ENCODE data around the gene PEBP1.

Gene PEBP1

DNA sequence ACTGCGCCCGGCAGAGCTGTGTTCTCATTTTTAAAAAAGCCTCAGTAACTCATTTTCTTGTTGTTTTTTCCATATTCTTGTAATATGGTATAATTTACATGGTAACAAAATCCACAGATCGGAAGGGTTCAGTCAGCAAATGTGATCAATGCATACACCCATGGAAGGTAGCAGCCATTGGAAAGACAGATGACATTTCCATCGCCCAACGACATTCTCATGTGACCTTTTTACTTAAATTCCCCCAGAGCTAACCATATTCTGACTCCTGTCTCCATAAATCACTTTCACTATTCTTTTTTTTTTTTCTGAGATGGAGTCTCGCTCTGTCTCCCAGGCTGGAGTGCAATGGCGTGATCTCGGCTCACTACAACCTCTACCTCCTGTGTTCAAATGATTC is 4.9 kb downstream of the PEBP1 start:
- Mint-ChIP-seq H3K4me3 (no peak overlapping the region), H3K27me3 (ENCODE audit: low read depth, poor library complexity) (no peaks in the 10 kb centered on the region), H3K36me3 (ENCODE audit: low read depth) (peaks cover 67% of the 10 kb centered on the region), H3K4me1 (peaks cover 22% of the 10 kb centered on the region), H3K9me3 (no peaks in the 10 kb centered on the region), H3K27ac (no peak overlapping the region)
- TF ChIP-seq CTCF (IDR thresholded peaks at IDR 0.05), result no peak
- DNase-seq, result no peak

GRCh38 chr12:118144499-118144898 is 8.6 kb downstream of the PEBP1 start:
- TF ChIP-seq CTCF (IDR thresholded peaks at IDR 0.05), result no peak
- no peak overlapping the region for H3K4me3 Mint-ChIP-seq
- no peak for DNase-seq
- H3K36me3 Mint-ChIP-seq (ENCODE audit: low read depth), result peaks cover 79% of the 10 kb centered on the region
- peaks cover 4% of the 10 kb centered on the region for H3K27me3 Mint-ChIP-seq (ENCODE audit: low read depth, poor library complexity)
- peak overlapping the region; percentile 64 for H3K27ac Mint-ChIP-seq
- peaks cover 17% of the 10 kb centered on the region for H3K4me1 Mint-ChIP-seq
- no peaks in the 10 kb centered on the region for H3K9me3 Mint-ChIP-seq

GRCh38 chr12:118145113-118145797 is 9.3 kb downstream of the PEBP1 start:
- Mint-ChIP-seq H3K36me3 (ENCODE audit: low read depth) (peaks cover 77% of the 10 kb centered on the region), H3K9me3 (no peaks in the 10 kb centered on the region)
- TF ChIP-seq CTCF (IDR thresholded peaks at IDR 0.05), result no peak

DNA sequence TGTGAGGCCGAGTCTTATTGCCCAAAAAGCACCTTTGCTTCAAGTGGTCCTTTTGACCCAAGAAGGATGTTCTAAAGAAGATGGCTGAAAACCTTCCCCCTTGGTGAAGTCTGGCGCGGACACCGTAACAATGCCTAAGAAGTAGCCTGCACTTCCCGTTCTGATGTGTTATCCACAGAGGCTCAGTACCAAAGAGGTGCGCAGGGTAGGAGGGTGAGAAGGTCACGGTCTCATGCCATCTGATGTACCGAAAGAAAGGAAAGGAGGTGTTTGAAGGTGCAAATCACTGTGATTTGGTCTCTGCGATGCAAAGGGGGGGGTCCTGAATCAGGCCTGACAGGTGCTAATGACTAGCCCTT is 9.9 kb downstream of the PEBP1 start:
- peaks cover 4% of the 10 kb centered on the region for H3K27me3 Mint-ChIP-seq (ENCODE audit: low read depth, poor library complexity)
- H3K36me3 Mint-ChIP-seq (ENCODE audit: low read depth), result peaks cover 72% of the 10 kb centered on the region
- H3K27ac Mint-ChIP-seq, result no peak overlapping the region
- no peak overlapping the region for H3K4me3 Mint-ChIP-seq
- no peaks in the 10 kb centered on the region for H3K9me3 Mint-ChIP-seq
- no peak for DNase-seq
- H3K4me1 Mint-ChIP-seq, result peaks cover 29% of the 10 kb centered on the region
- no peak for TF ChIP-seq CTCF (IDR thresholded peaks at IDR 0.05)

More at GRCh38 chr12:118145113-118145797, 9.3 kb downstream of the PEBP1 start:
- H3K27me3 Mint-ChIP-seq (ENCODE audit: low read depth, poor library complexity), result peaks cover 4% of the 10 kb centered on the region
- peak overlapping the region; percentile 71 for H3K27ac Mint-ChIP-seq
- no peak overlapping the region for H3K4me3 Mint-ChIP-seq
- DNase-seq, result no peak
- peaks cover 24% of the 10 kb centered on the region for H3K4me1 Mint-ChIP-seq

DNA sequence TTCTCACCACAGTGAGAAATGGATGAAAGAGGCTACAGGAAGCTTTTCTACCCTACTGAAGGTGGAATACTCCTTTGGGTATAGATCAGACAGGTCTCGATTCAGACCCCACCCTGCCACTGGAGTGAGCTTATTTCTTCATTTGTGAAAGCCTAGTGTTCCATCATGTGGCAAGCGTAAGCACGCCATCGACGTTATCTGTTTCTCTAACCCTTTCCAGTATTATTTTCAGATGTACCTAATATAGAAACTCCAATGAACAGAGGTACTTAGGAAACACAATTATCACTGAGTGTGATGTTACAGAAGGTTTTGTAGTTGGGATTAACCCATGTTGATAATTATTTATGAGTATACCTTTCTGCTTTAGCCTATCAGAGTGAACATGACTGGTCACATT is 12.4 kb downstream of the PEBP1 start:
- peaks cover 51% of the 10 kb centered on the region for H3K36me3 Mint-ChIP-seq (ENCODE audit: low read depth)
- H3K9me3 Mint-ChIP-seq, result no peaks in the 10 kb centered on the region
- no peak overlapping the region for H3K4me3 Mint-ChIP-seq
- peaks cover 34% of the 10 kb centered on the region for H3K4me1 Mint-ChIP-seq
- no peak for TF ChIP-seq CTCF (IDR thresholded peaks at IDR 0.05)
- H3K27ac Mint-ChIP-seq, result no peak overlapping the region
- peaks cover 4% of the 10 kb centered on the region for H3K27me3 Mint-ChIP-seq (ENCODE audit: low read depth, poor library complexity)
- DNase-seq, result no peak

DNA sequence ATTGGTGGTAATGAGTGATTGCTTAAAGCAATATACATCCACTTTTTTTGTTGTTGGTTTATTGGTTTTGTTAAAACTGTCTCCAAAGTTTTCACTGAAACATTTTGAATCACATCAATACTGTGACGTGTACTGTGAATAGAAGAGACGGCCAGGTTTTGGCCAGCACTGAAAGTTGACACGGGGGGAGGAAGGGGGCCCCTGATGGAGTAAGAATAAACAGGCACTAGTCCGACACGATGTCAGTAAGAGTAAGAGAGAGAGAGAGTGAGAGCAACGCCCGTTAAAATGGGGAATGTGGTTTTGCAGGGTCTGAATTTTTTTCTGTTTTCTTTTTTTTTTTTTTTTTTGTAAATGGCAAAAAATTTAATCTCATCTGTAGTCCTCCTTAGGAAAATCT is 14.7 kb downstream of the PEBP1 start:
- no peak overlapping the region for H3K27ac Mint-ChIP-seq
- no peaks in the 10 kb centered on the region for H3K9me3 Mint-ChIP-seq
- peaks cover 25% of the 10 kb centered on the region for H3K4me1 Mint-ChIP-seq
- H3K4me3 Mint-ChIP-seq, result no peak overlapping the region
- H3K27me3 Mint-ChIP-seq (ENCODE audit: low read depth, poor library complexity), result peaks cover 4% of the 10 kb centered on the region
- H3K36me3 Mint-ChIP-seq (ENCODE audit: low read depth), result peaks cover 30% of the 10 kb centered on the region
- DNase-seq, result no peak
- TF ChIP-seq CTCF (IDR thresholded peaks at IDR 0.05), result no peak
